Loucy (cell line): ENCODE results near the gene TPRG1.

Experiments
- H2AFZ ChIP-seq: fragments of 200-600 bp; sonication (generic); 2 replicates; pipeline ENCODE4 v1.6.0; 2016; ENCODE audit warnings: antibody characterized with exemption, mild to moderate bottlenecking, low read length, moderate library complexity
- H3F3A ChIP-seq: fragments of 200-600 bp; 2 replicates; pipeline ENCODE4 v1.6.0; 2016; ENCODE audit warnings: antibody characterized with exemption, low read depth, mild to moderate bottlenecking
- H3K27me3 ChIP-seq: fragments of 200-600 bp; sonication (generic); 2 replicates; pipeline ENCODE4 v1.6.1; 2014; ENCODE audit warnings: low read length, mild to moderate bottlenecking; ENCODE audit not compliant: insufficient read depth, poor library complexity, severe bottlenecking
- H3K36me3 ChIP-seq: fragments of 200-600 bp; sonication (generic); 2 replicates; pipeline ENCODE4 v1.6.1; 2016; ENCODE audit warnings: low read length; ENCODE audit not compliant: insufficient read depth
- H3K4me1 ChIP-seq: fragments of 200-600 bp; sonication (generic); 2 replicates; pipeline ENCODE4 v1.5.1; 2014; ENCODE audit warnings: low read length, mild to moderate bottlenecking; ENCODE audit not compliant: insufficient read depth, poor library complexity, severe bottlenecking
- H3K4me2 ChIP-seq: fragments of 200-600 bp; sonication (generic); 2 replicates; pipeline ENCODE4 v1.6.0; 2014; ENCODE audit warnings: antibody characterized with exemption, low read length, low read depth, mild to moderate bottlenecking; ENCODE audit not compliant: poor library complexity, severe bottlenecking
- H3K4me3 ChIP-seq: fragments of 200-600 bp; sonication (generic); 2 replicates; pipeline ENCODE4 v1.5.1; 2014; ENCODE audit warnings: low read length, mild to moderate bottlenecking, mixed read lengths; ENCODE audit not compliant: poor library complexity, severe bottlenecking
- H3K79me2 ChIP-seq: fragments of 200-600 bp; sonication (generic); 2 replicates; pipeline ENCODE4 v1.6.1; 2014; ENCODE audit warnings: low read length; ENCODE audit not compliant: insufficient read depth
- H3K9ac ChIP-seq: fragments of 200-600 bp; sonication (generic); 2 replicates; pipeline ENCODE4 v1.6.0; 2014; ENCODE audit warnings: mild to moderate bottlenecking, low read depth, low read length, moderate library complexity; ENCODE audit not compliant: poor library complexity, severe bottlenecking
- H3K9me2 ChIP-seq: fragments of 200-600 bp; sonication (generic); replicated peaks from 2 replicates; pipeline ENCODE4 v1.6.1; 2016; ENCODE audit warnings: low read depth, low read length, mixed read lengths
- H3K9me3 ChIP-seq: fragments of 200-600 bp; sonication (generic); 2 replicates; pipeline ENCODE4 v1.6.1; 2014; ENCODE audit warnings: mild to moderate bottlenecking, antibody characterized with exemption, low read length, low read depth; ENCODE audit not compliant: insufficient read depth
- H4K20me1 ChIP-seq: fragments of 200-600 bp; sonication (generic); 2 replicates; pipeline ENCODE4 v1.6.0; 2014; ENCODE audit warnings: antibody characterized with exemption, low read length, mild to moderate bottlenecking; ENCODE audit not compliant: insufficient read depth, poor library complexity, severe bottlenecking
- CTCF ChIP-seq: fragments of 200-600 bp; sonication (generic); conservative IDR thresholded peaks from 2 replicates; pipeline ENCODE4 v1.5.1; 2014; ENCODE audit warnings: mild to moderate bottlenecking, antibody characterized with exemption, low read length
- EZH2phosphoT487 ChIP-seq: fragments of 200-600 bp; IDR thresholded peaks from 2 replicates; pipeline ENCODE4 v1.6.1; 2018; ENCODE audit warnings: antibody characterized with exemption, mild to moderate bottlenecking, moderate library complexity, borderline replicate concordance

Gene TPRG1

GRCh38 chr3:189320511-189320910, 148.7 kb downstream of the TPRG1 start:
- Histone ChIP-seq H3K4me3 (no peak overlapping the region), H2AFZ (no peak overlapping the region), H3K9me3 (no peaks in the 10 kb centered on the region), H4K20me1 (no peaks in the 10 kb centered on the region), H3K27me3 (no peaks in the 10 kb centered on the region), H3F3A (peaks cover 12% of the 10 kb centered on the region), H3K4me1 (peaks cover 68% of the 10 kb centered on the region), H3K4me2 (no peak overlapping the region), H3K79me2 (no peaks in the 10 kb centered on the region), H3K9me2 (no peaks in the 10 kb centered on the region), H3K36me3 (no peaks in the 10 kb centered on the region), H3K9ac (no peak overlapping the region)
- no peak for TF ChIP-seq CTCF
- TF ChIP-seq EZH2phosphoT487 = no peak

- Histone ChIP-seq H3K27me3 (no peaks in the 10 kb centered on the region), H3K9ac (no peak overlapping the region), H3K4me3 (no peak overlapping the region), H2AFZ (no peak overlapping the region), H3K9me3 (no peaks in the 10 kb centered on the region), H3K4me1 (peaks cover 70% of the 10 kb centered on the region), H3K79me2 (no peaks in the 10 kb centered on the region), H3F3A (peaks cover 12% of the 10 kb centered on the region), H4K20me1 (no peaks in the 10 kb centered on the region), H3K4me2 (no peak overlapping the region), H3K36me3 (no peaks in the 10 kb centered on the region), H3K9me2 (no peaks in the 10 kb centered on the region)
- no peak for TF ChIP-seq CTCF
- no peak for TF ChIP-seq EZH2phosphoT487
Measured at GRCh38 chr3:189322339-189322738, 150.6 kb downstream of the TPRG1 start.

- Histone ChIP-seq H3K4me1 (peaks cover 69% of the 10 kb centered on the region), H3K9ac (peak overlapping the region; percentile 63), H2AFZ (no peak overlapping the region), H3K79me2 (no peaks in the 10 kb centered on the region), H3K27me3 (no peaks in the 10 kb centered on the region), H3K36me3 (no peaks in the 10 kb centered on the region), H3K4me3 (peak overlapping the region; percentile 57), H3K9me3 (no peaks in the 10 kb centered on the region), H4K20me1 (no peaks in the 10 kb centered on the region), H3K4me2 (peak overlapping the region; percentile 80), H3K9me2 (no peaks in the 10 kb centered on the region), H3F3A (peaks cover 12% of the 10 kb centered on the region)
- TF ChIP-seq EZH2phosphoT487 (peak; percentile 48; the same call in 1 of the 2 replicates), CTCF (no peak)
Measured at GRCh38 chr3:189324538-189325138, 152.9 kb downstream of the TPRG1 start.
